PFSK-1 (cell line): ENCODE measurements around the gene WFDC11. TPM values are rescaled to one million over a fixed set of nuclear protein-coding genes. Genes with fewer than 3 reads are reported as not detected.

Experiments
- FOXP2 ChIP-seq: optimal IDR thresholded peaks from 2 replicates; pipeline ENCODE3; 2011; ENCODE audit warnings: borderline replicate concordance, control low read depth, inconsistent platforms; ENCODE audit not compliant: insufficient read depth; ENCODE audit errors: extremely low read length, extremely low read depth
- POLR2AphosphoS5 ChIP-seq: IDR thresholded peaks from 2 replicates; pipeline ENCODE4 v1.6.1; 2012; ENCODE audit warnings: low read depth, mild to moderate bottlenecking, control low read depth, low read length, moderate library complexity
- SIN3A ChIP-seq: IDR thresholded peaks from 2 replicates; pipeline ENCODE4 v1.6.1; 2012; ENCODE audit warnings: mild to moderate bottlenecking, low read length, moderate library complexity, borderline replicate concordance; ENCODE audit not compliant: insufficient read depth
- TAF1 ChIP-seq: IDR thresholded peaks from 2 replicates; pipeline ENCODE4 v1.6.1; 2012; ENCODE audit warnings: low read length, control low read depth, borderline replicate concordance; ENCODE audit not compliant: insufficient read depth
- polyA plus RNA-seq: library from polyadenylated mRNA; unstranded; fragments of >200 nt; gene quantifications from one replicate; pipeline ENCODE4 v1.2.1, GENCODE V29; 2012; ENCODE audit warnings: low read depth, missing spikeins; ENCODE audit not compliant: insufficient read length
- TF ChIP-seq, protein P1 (sequence below), 2 experiments: IDR thresholded peaks; 2 replicates each; pipeline versions ENCODE4 v1.6.1 to v1.8.0; 2011 to 2012; ENCODE audit warnings: low read depth in 2 of 2, low read length in 2 of 2, control low read depth in 1 of 2, inconsistent platforms in 1 of 2, mild to moderate bottlenecking in 1 of 2, moderate library complexity in 1 of 2; ENCODE audit not compliant: insufficient read depth in 1 of 2

WFDC11 gene
- polyA plus RNA-seq, result not detected

DNA sequence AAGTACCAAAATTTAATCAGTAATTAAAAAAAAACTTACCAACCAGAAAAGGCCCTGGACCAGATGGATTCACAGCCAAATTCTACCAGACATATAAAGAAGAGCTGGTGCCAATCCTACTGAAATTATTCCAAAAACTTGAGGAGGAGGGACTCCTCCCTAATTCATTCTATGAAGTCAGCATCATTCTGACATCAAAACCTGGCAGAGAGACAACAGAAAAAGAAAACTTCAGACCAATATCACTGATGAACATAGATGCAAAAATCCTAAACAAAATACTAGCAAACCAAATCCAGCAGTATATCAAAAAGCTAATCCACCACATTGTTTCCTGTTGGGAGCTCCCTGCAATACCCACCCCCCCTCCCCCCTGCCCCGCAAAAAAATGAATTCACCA lies at the start of gene WFDC11:
TSS of gene WFDC11 (minus strand) at position 101 of the 400 bp plus-strand sequence. CDS start 19,639 bp downstream, outside the sequence.
- TF ChIP-seq POLR2AphosphoS5 (no peak), FOXP2 (no peak), SIN3A (no peak), TAF1 (no peak)
- TF ChIP-seq, protein P1, sequence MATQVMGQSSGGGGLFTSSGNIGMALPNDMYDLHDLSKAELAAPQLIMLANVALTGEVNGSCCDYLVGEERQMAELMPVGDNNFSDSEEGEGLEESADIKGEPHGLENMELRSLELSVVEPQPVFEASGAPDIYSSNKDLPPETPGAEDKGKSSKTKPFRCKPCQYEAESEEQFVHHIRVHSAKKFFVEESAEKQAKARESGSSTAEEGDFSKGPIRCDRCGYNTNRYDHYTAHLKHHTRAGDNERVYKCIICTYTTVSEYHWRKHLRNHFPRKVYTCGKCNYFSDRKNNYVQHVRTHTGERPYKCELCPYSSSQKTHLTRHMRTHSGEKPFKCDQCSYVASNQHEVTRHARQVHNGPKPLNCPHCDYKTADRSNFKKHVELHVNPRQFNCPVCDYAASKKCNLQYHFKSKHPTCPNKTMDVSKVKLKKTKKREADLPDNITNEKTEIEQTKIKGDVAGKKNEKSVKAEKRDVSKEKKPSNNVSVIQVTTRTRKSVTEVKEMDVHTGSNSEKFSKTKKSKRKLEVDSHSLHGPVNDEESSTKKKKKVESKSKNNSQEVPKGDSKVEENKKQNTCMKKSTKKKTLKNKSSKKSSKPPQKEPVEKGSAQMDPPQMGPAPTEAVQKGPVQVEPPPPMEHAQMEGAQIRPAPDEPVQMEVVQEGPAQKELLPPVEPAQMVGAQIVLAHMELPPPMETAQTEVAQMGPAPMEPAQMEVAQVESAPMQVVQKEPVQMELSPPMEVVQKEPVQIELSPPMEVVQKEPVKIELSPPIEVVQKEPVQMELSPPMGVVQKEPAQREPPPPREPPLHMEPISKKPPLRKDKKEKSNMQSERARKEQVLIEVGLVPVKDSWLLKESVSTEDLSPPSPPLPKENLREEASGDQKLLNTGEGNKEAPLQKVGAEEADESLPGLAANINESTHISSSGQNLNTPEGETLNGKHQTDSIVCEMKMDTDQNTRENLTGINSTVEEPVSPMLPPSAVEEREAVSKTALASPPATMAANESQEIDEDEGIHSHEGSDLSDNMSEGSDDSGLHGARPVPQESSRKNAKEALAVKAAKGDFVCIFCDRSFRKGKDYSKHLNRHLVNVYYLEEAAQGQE (IDR thresholded peaks at IDR 0.05; ENCODE audit: insufficient read depth in 1 of 2, low read depth in 2 of 2, low read length in 2 of 2), result no peak

GRCh38 chr20:45704969-45705637 lies 35.1 kb upstream of the WFDC11 start, which contains the start of gene WFDC10B:
Gene WFDC10B, minus strand, starts transcription at chr20:45705019. Its CDS starts 19,027 bp downstream, at chr20:45685992.
- TF ChIP-seq TAF1 (no peak), FOXP2 (no peak), POLR2AphosphoS5 (no peak), SIN3A (no peak)
- TF ChIP-seq, protein P1 (IDR thresholded peaks at IDR 0.05; ENCODE audit: insufficient read depth in 1 of 2, low read depth in 2 of 2, low read length in 2 of 2), result no peak

DNA sequence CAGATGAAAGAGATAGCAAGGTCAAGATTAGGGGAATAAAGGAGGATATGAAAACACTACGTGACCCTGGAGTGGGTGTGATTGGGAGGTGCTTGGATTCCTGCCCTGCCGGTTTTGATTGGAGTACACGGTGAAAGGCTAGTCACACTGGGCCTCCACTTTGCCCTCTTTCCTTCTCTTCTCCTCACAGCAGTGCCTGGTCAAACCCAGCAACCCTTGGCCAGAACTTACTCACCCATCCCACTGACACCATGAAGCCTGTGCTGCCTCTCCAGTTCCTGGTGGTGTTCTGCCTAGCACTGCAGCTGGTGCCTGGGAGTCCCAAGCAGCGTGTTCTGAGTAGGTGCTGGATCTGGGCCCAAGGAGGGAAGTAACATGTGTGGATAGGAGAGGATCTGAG lies 31.8 kb upstream of the WFDC11 start, which contains the start of gene WFDC13:
TSS of gene WFDC13 (plus strand) at position 166 of the 400 bp plus-strand sequence. CDS start at position 252, 86 bp downstream.
- no peak for TF ChIP-seq SIN3A
- TF ChIP-seq TAF1, result no peak
- TF ChIP-seq FOXP2, result no peak
- TF ChIP-seq POLR2AphosphoS5, result no peak
- TF ChIP-seq, protein P1 (IDR thresholded peaks at IDR 0.05; ENCODE audit: insufficient read depth in 1 of 2, low read depth in 2 of 2, low read length in 2 of 2), result no peak

DNA sequence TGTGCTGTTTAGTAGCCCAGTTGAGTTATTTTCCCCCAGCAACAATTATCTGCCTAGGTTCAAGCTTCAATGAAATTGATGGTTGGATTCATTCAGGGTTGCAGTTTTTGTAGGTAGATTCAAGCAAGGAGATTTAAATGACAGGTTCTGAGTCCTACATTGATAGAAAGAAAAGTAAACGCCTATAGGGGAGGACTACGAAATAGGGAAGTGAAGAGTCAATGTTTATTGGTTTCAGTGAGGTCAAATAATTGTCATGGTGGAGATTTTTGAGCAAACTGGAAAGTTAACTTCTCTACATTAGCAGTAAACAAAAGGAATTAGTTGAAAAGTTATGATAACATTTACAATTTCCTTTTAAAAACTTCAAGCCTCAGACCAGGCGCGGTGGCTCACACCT lies 31.1 kb upstream of the WFDC11 start:
- TF ChIP-seq, protein P1 (IDR thresholded peaks at IDR 0.05; ENCODE audit: insufficient read depth in 1 of 2, low read depth in 2 of 2, low read length in 2 of 2), result no peak
- TF ChIP-seq FOXP2, result no peak
- no peak for TF ChIP-seq SIN3A
- TF ChIP-seq POLR2AphosphoS5, result no peak
- TF ChIP-seq TAF1, result no peak
